Stimulated activated CD8-positive, alpha-beta memory T cell treated with anti-CD3 and anti-CD28 coated beads, Interleukin-15, amount 100 ng/mL, for 1 hour (primary cell): ENCODE data around the gene ANKRD37.
A peak's percentile ranks its signal among the peaks of the same experiment; 100 is the strongest.

Experiments
- DNase-seq: peaks from one replicate; pipeline ENCODE4 v3.0.0-alpha.2; 2020; ENCODE audit warnings: low read depth

Gene ANKRD37

DNA sequence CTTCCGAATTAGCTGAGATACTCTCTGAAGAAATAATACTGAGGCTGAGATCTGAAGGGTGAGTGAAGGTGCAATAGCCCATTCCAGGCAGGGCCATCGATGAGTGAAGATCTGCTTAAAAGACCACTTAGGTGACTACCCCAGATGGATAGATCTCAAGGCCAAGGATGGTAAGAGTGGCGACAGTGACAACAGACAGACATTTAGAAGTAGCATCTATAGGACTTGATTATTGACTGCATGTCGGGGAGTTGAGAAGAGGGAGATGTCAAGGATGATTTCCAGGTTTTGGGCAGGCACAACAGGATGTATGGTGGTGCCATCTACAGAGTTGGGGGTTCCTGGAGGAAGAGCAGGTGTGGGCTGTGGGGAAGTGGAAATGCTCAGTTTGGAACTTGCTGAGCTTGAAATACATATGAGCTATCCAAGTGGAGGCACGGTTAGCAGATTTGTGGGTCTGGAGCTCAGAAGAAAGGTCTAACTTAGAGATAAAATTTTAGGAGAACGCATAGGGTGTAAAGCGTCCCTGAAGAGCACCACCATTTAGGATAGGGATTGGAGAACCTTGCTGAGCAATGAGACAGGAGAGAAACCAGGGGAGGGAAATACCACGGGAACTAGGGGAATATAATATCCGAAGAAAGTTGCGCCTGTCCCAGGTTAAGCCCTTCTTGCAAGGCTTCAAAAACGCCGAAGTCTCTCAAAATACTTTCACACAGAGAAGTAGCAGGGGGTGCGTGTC is 28.4 kb downstream of the ANKRD37 start:
- DNase-seq: no peak

DNA sequence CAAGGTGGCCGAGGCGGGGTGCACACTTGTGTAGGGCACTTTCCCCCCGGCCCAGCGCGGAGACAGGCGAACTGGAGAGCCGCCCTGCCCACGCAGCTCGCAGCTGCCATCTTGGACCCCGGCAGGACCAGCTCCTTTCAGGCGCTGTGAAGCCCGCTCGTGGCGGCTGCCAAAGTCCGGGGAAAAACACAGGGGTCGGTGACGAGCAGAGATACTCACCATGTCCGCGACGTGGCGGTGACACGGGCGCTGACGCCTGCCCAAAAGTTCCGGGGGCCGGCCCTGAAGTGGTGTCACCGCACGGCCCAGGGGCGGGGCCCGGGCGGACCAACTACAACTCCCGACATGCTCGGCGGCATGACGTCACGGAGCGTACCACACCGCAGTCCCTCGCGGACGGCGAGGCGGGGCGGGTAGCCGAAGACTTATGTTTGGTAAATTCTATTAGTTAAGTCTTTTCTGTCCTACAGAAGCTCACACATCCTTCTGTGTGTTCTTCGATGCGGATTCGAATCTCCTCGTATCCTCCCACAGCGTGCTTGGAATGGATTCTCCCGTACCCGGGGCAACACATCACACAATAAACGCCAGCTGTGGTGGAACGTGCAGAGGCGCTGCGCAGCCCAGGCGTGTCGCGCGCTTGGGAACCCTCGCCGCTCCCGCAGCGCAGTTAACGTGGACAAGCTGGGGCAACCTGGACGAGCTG is 29.2 kb downstream of the ANKRD37 start, which contains the start of gene UFSP2:
TSS of gene UFSP2 (minus strand) at position 318 of the 706 bp plus-strand sequence. CDS start at position 222, 96 bp downstream.
- DNase-seq: peak; percentile 74

DNA sequence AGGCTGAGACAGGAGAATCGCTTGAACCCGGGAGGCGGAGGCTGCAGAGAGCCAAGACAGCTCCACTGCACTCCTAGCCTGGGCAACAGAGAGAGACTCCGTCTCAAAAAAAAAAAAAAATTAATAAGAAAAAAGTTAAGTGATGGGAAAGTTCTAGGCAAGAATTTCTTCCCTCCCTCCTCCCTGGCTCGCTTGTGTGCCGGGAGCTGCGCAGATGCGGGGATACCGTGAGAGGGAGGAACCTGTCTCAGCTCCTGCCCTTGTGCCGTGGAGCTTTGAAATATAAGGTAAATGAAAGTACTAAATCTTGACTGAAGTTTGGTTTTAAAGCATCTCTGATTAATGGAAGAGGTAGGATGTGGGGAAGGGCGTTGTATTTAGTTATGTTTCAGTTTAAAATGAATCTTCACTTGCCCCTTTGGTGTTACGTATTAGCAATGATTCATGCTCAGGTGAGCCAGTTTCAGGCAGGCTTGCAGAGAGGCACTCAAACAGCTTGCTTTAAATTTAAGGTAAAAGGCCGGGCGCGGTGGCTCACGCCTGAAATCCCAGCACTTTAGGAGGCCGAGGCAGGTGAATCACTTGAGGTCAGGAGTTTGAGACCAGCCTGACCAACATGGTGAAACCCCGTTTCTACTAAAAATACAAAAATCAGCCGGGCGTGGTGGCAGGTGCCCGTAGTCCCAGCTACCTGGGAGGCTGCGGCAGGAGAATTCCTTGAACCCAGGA is 30.5 kb downstream of the ANKRD37 start:
- no peak for DNase-seq

DNA sequence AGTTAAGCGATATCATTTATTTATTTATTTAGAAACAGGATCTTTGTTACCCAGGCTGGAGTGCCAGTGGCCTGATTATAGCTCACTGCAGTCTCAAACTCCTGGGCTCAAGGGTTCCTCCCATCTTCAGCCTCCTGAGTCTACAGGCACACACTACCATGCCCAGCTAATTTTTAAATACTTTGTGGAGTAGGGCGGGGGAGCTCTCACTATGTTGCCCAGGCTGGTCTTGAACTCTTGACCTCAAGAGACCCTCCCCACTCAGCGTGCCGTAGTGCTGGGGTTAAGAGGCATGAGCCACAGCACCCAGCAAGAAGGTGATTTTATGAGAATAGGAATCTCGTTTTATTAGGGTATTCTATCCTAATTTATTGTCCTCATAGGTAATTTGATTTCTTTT is 33.0 kb downstream of the ANKRD37 start:
- no peak for DNase-seq

DNA sequence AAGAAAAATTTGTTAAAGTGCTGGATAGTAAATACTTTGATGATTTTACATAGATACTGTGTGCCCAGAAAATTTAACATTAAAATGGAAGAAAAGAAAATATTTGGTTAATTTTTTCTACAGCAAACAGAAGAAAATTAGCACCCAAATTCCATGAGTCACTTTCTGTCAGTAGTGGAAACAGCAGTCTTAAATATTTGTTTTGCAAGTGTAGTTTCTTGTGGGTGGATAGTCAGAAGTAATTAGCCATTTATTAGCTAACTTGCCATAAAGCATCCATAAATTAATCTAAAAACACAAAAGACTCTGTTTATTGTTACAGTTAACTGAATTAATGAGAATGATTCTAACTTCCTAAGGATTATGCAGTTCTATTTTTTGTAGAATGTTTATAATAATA is 38.8 kb downstream of the ANKRD37 start:
- no peak for DNase-seq

DNA sequence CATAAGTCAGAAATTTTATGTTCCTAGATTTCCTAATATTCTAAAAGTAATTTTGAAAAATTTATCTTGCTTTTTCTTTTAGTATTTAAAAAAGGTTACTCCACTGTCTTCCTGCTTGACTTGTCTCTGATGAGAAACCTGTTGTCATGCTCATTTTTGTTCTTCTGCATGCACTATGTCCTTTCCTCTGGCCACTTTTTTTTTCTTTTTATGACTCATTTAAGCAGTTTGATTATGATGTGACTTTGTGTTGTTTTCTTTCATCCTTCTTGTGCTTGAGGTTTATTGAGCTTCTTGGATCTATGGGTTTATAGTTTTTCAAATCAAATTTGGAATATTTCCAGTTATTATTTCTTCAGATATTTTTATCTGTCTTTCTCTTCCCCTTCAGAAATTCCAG is 41.2 kb downstream of the ANKRD37 start:
- DNase-seq: no peak

DNA sequence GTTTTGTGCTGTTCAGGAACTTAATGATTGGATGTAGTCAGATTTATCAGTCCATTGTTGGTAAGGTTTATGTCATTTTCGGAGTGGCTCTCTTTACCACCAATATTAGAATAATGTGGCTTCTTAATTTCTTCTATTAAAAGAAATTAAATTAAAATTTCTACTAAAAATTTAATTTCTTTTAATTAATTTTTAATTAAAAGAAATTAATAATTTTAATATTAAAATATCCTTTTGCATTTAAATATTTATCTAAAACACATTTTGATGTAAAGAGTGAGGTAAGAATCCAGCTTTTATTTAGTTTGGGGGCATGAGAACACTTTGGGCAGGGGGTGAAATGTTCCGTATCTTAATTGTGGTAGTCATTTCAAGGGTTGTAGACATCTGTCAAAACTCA is 44.8 kb downstream of the ANKRD37 start:
- DNase-seq: no peak

DNA sequence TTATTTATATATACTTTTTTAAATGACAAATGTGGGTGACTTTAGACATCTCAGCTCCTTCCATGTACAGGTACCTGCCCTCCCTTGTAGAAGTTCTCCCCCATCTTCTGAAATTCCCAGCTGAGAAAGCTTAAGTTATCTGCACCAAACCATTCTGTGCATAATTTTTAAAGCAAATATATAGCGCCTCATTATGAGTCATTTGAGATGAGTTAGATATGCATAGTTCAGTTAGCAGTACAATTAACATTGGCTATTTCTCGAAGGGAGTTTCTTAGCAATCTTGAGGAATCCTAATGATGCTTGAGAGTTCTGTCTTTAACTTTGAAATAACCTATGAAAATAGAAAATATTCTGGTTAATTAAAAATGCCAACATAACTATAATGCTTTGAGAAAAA is 48.6 kb downstream of the ANKRD37 start:
- DNase-seq: no peak
